HG02884 (cell line): ENCODE results near the gene IQSEC1.

Experiments
- ATAC-seq: cut with Tn5 transposase; IDR thresholded peaks from one replicate; pipeline ENCODE4 v1.9.1; 2021; ENCODE audit warnings: mild to moderate bottlenecking, moderate library complexity; ENCODE audit not compliant: unreplicated experiment

Gene IQSEC1

DNA sequence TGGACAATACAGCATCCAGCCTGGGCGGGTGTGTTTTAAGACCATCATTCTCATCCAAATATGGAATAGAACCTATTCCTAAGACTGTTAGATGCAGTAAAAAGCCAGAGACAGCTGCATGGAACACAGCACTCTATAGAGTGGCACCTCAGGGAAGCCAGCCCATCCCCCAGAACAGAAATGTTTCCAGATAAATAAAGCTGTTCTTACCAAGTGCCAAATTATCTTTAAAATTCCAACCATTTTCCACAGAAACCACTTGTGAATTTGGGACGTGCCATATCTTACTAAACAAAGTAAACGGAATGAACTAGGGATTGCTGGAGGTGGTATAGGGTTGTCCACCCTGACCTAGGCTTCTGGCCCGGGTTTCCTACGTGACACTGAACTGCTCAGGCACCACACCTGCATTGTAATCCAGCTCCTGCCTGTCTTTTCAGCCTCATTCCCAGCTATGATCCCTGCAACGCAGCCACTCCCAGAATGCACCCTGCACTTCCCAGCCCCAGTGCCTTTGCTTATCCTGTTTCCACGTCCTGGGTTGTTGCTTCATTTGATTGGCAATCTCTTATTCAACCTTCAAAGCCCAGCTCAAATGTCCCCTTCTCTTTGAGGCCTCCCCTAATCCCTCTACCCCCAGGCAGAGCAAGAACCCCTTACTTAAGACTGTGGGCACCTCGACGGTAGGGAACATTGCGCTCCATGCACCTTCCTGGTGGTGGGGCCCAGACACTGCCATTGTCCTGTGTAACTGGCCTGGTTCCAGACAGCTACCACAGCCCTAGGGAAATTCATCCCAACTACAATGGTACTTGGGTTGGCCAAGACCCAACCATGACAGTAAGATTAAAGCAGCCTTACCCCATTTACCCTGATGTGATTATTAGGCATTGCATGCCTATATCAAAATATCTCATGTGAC is 100.2 kb downstream of the IQSEC1 start:
- no peak for ATAC-seq

DNA sequence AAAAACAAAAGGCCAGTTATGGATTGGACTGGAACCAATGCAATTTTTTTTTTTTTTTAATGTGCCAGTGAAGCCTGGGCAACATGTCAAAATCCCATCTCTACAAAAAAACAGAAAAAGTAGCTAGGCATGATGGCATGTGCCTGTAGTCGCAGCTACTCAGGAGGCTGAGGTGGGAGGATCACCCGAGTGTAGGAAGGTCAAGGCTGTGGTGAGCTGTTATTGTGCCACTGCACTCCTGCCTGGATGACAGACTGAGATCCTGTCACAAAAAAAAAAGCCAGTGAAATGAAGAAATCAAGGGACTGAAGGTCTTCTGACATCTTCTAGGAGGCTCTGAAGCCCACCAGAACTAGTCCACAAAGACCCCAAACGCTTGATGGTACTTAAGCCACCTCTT is 101.2 kb downstream of the IQSEC1 start:
- ATAC-seq = no peak

DNA sequence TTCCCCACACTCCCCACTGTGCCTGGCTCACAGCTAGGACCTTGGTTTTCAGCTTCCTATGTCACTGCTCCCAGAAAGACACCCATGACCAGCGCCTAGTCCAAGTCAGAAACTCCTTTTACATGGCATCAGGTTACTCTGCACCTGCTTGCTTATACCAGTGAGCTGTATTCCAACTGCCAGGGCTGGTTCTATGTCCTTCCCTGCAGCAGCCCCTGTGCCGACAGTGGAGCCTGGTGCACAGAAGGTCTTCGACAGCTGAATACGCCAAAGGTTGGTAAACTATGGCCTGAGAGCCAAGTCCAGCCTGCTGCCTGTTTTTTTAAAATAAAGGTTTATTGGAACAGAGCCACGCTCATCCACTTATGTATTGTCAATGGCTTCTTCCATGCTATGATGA is 102.5 kb downstream of the IQSEC1 start:
- no peak for ATAC-seq

DNA sequence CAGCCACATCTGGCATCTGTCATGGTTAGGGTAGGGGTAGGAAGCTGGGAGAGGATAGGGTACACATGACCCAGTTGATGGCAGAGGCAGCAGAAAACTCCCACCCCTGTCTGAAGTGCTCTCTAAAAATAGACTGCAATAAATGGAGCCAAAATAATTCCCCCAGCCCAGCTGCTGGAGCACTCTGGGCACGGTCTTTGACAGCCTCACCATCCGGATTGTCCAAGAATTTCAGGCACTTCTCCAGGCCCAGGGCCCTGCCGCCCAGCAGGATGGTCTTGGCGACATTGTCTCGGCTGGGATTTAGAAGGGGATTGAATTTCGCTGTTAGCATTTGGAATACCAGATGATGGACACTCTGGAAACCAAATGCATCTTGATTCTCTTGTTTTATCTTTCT is 103.7 kb downstream of the IQSEC1 start:
- ATAC-seq = no peak

DNA sequence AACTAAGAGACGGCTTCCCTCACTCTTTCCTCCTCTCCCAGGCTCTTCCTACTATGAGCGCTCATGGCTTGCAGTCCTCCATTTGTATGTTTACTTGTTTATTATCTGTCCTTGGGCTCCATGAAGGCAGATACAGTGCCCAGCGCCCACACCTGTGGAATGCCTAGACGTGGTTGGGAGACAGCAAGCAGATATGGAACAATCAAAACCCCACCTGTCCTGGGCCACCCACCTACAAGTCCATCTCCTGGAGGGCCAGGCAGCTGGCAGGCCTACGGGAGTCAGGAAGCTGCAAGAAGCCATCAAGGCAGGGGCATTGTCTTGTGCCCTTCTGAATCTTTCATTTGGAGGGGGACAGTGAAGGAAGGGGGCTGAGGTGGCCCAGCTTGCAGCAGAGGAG is 104.7 kb downstream of the IQSEC1 start:
- ATAC-seq = no peak

DNA sequence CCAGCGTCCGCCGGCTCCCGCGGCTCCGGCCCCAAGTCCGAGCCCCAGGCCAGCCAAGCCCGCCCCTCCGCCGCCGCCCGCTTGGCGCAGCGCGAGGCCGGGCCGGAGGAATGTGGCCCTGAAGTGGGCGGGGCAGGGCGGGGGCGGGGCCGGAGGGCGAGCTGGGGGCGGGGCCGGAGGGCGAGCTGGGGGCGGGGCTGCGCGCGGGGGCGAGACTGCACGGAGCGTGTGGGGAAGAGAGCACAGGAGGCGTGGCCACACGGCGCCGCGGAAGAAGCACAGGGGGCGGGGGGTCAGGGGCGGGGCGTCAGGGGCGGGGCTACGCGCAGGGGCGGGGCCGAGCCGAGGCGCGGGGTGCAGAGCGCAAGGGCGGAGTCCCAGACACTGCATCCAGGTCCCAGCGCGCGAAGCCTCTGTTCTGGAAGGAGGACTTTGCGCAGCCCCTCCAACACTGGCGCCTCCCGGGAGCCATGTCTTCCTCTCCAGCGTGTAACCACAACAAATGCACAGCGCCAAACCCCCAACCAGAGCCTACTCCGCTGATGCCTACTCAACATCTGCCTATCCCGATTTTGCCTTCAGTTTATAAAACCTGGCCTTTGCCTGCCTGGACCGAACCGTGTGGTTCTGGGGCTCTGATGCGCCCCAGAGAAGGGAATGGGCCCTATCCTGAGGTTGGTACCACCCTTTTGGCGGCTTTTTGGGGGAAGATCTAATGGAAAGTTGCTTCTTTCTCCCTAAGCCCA is 105.5 kb downstream of the IQSEC1 start:
- ATAC-seq = peak; percentile 62

DNA sequence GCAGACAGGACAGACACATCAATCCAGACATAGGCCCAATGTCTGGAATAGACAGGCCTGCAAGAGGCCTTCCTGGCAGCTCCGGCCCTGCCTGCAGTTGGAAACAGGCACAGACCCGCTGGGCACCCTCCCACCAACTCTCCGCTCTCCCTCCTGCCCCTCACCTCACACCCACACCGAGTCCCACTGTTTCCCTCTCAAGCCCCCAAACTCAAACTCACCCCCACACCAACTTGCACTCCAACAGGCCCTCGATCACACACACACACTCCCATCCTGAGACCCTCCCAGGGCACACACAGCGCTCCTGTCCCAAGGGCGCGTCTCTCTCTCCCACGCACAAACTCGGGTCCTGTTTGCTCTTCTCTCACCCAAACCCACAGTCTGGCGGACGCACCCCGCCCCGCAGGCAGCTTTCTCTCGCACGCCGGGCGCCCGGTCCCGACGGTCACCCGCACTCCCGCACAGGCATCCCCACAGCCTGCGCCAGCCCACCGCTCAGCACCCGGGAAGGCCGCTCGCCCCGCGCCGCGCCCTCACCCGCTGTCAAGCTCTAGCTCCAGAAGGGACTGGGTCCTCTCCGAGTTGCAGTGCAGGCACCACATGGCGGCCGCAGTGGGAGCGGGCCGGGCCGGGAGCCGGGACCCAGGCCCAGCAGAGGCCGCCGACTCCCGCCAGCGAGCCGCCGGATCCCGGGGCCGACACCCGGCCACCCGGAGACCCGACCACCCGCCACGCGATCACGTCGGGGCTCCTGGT is 106.2 kb downstream of the IQSEC1 start:
- peak; percentile 22 for ATAC-seq

DNA sequence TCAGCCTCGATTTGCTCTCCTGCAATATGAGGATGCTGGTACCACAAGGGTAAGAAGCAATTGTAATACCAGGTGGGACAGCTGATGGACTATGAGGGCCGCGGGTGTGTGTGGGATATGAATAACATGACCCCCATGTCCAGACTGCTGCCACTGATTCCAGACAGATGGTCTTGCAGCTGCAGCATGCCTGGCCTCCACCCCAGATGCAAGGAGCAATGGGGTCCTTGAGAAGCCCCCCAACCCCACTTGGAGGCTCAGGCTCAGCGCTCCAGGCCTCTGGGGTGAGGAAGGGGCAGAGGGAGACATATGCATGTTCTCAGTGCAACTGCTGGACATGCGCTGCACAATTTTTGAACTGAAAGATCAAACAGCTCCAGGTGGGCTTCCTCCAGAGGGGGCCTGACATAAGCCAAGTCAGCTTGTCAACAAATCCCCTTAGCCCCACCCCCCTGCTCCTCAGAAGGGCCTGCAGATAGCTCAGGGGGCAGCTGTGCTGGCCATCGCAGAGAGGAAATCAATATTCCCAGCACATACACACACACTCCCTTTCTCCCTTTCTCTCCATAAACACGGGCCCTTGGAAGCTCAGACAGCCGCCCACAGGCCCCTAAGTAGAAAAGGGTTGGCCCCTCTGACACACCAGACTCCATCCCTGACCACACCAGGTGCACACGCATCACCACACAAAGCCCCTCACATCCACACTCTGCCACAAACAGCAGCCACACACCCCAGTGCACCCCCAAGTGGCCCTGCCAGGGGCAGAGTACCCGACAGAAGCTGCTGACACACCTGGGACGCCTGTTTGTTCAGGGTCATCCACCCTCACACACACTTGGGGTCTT is 107.0 kb downstream of the IQSEC1 start:
- ATAC-seq = no peak

DNA sequence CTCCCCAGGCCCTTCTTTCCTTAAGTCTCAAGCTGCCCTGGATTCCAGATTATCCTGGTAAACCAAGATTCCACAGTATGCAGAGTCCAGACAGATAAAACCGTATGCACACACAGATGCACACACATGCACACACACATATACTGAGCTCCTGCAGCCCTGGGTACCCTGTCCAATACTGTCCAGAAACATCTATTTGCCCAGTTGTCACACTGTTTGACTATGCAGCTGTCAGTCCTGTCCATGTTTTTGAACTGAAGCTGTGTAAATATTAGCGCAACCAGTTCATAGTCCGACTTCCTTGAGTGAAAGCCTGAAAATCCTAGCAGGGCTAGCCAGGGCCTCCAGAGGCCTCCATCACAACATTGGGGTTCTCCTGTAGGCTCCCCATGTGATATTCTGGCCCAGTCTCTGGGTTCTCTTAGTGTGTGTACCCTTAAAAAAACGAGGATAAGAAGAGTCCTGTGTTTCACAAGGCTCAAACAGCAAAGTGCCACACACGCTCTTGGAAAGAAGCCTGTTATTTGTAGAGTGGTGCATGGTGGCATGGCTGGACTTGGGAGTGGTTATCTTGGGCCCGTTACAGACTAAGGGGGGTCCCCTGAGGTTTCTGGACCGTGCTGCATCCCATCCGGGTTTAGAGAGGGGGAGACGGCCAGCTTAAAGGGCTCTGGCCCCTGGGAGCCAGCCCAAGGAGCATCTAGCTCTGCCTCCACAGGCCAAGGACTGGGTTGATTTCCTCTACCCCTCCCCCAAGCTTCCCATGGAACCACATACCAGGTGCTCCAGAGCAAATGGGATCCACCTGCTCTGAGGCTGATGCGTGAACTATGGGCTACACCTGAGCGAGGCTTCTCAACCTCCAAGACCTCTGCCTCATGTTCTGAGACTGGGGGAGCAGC is 108.3 kb downstream of the IQSEC1 start:
- no peak for ATAC-seq

DNA sequence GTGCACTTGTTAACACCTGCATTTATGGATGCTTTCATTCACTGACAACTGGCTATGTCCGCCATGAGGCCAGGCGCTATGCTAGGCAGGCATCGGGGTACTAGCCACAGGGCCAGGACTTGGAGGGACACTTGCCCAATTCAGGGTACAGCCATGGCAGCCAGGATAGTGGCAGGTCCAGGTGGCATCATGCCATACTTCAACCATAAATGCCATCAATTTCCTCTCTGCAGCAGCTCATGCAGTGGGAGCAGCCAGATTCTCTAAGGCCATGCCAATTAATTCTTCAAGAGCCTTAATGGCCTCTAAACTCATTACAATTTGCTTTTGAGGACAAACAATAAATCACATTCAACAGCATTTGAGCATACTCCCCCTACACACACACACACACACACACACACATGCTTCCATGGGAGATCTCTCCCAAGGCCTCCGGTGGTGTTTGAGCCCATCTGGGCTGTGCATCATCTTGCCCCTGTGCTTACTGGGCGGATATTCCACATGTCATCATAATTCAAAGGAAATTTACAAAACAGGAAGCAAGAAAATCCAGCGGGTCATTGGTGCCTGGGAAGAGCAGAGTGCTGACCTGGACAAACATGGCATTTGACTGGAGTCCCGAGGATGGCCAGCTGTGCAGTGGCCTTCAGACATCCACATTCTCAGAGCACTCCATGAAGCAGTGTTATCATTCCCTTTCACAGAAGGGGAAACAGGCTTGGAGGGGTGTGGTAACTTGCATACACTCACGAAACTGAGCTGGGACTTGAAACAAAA is 109.1 kb downstream of the IQSEC1 start:
- no peak for ATAC-seq

DNA sequence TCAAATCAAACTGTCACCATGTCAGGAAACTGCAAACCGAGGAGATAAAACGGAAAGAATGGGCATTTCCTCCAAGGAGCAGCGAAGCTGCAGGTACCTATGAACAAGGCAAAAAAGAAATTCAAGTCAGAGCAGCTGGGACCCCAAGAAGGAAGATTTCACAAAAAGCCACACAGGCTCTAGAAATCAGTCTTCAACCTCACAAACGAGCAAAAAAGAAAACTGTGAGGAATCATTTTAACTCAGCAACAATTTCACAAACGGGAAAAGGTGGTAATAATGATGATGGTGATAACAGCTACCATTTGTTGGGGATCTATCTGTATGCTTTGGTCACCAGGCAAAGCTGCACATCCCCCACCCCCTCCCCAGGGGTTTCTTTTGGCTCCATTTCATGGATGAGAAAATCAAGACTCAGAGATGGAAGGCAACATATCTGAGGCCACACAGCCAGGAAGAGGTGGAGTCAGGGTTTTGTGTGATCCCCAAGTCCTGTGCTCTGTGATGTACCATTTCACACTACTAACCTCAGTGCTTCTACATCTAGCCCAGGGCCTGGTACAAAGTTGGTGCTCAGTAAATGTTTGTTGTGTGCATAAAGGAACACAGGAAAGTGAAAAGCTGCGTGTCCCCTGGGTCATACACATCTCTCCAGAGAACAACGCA is 109.9 kb downstream of the IQSEC1 start:
- ATAC-seq = no peak

DNA sequence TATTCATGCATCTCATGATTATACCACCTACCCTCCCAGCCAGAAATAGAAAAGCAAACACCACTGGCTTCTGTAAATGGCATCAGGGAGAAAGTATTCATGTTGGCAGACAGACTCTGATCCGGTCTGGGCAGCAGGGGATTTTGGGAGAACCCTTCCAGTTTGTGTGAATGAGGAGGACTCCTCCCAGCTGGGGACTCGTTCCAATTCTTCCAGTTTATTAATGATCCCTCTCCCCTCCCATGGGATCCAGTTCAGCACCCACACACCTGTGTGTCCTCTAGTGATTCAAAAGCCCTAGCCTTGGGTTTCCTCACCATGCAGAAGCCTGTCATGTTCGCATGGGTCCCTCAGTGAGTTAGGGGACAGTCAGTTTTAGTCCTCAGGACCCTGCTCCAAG is 110.9 kb downstream of the IQSEC1 start:
- ATAC-seq = no peak

DNA sequence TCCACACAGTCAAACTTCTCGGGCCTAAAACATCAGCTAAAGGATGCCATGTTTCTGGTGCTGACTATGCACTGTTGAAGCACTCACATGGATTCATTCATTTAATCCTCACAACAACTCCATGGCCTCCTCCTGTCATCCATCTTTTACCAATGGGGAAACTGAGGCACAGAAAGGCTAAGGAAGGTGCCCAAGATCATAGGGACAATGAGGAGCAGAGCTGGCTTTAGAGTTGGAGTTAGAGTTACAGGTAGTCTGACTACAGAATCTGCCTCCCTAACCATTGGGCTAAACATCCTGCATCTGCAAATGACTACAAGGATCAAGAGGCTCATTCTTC is 111.6 kb downstream of the IQSEC1 start:
- ATAC-seq = no peak

DNA sequence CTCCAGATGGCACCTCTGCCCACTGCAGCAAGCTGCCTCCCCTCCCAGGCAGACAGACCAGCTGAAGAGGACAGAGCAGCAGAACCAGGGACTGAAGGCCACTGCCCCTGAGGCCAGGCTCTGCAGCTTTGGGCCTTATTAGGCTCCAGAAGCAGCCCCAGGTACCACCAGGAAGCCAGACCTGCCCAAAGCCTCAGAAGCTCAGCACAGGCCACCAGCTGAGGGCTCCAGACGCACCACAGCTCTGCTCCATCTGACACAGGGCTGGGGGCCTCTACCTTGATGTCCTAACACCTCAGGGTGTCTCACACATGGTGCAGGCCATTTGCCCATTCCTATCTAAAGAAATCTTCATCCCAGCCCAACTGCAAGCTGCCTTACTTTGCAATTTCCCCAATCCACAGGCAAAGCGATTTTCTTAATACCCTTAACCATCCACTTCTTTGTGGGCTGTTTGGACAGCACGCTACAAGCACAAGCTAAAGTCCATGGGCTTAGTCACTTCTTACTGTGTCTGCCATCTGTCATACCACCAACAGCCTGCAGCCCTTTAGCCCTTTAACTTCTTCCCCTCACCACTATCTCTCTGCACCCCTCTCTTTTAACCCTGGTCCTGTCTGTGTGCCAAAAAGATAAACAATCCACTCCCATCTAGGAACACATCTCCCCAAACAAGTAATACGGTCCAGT is 112.1 kb downstream of the IQSEC1 start:
- ATAC-seq = no peak

DNA sequence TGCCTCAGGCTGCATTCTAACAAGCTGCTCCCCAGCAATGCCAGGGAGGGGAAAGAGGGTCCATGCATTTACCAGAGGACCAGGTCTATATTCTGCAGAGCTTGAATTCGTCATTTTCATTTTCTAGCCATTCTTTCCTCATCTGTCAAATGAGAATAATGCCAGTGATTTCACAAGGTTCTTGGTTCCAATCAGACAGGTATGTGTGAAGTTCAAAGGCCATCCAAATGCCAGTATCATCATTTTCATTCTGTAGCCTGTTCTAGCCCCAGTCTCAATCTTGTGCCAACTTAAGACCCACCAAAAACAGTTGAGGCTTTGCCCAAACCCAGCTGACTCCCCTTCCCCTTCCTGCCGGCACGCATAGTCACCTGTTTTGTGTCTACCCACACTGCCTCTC is 112.7 kb downstream of the IQSEC1 start:
- no peak for ATAC-seq

DNA sequence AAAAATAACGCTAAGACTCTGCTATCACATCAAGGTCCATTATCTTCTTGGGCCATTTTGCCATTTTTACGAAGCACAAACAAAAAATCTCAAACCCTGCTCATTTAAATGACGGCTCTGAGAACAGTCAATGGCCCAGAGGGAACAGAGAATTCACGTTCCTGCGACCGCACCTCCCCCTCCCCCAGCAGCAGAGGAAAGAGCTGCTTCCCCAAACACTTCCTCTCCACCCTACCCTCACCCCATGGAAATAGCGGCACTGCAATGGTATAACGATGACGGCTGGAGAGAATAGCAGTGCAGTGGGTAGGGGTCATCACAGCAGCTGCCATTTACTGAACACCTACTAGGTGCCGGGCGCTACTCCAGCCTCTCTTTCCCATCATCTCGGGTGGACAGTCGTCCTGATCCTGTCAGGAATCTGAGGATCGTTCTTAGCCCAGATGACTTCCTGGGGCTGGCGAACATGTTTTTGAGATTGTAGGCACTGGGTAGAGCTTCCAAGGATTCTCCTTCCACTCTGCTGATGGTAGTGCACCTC is 113.3 kb downstream of the IQSEC1 start:
- ATAC-seq = no peak

DNA sequence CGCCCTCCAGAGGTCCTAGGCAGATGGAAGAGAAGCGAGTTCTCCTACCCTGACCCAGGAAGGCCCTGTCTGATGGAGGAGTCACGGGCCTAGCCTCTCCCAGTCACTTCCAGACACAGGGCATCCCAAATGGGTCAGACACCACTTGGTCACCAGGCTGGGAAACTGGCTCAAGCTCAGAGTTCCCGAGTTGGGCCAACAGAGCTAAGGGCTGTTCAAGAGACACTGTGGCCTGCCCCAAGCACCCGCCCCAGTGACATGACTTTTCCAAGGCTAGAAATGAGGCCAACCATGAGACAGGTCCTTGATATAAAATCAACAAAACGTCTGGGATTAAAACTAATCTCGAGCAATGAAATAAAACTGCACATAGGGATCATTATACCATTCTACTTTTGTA is 113.8 kb downstream of the IQSEC1 start:
- ATAC-seq = no peak
